Fibroblast of villous mesenchyme (primary cell): ENCODE data around the gene UBE2Q1. TPM values are rescaled to one million over a fixed set of nuclear protein-coding genes. Genes with fewer than 3 reads are reported as not detected.

Experiments
- DNase-seq: peaks from one replicate; pipeline ENCODE4 v3.0.0-alpha.2; 2010; ENCODE audit warnings: low read depth
- H3K4me3 ChIP-seq: 2 replicates; pipeline ENCODE4 v1.5.1; 2011; ENCODE audit warnings: low read depth, mild to moderate bottlenecking, low read length
- CTCF ChIP-seq: IDR thresholded peaks from 2 replicates; pipeline ENCODE4 v1.5.1; 2012; ENCODE audit warnings: low read depth, mild to moderate bottlenecking, low read length; ENCODE audit not compliant: insufficient read depth
- total RNA-seq: library from RNA; depleted of rRNA; stranded (reverse); fragments of >200 nt; gene quantifications from 2 replicates; pipeline ENCODE4 v1.2.3, GENCODE V29; 2012

Gene UBE2Q1
- total RNA-seq, 1 donor, result 36.3 TPM

DNA sequence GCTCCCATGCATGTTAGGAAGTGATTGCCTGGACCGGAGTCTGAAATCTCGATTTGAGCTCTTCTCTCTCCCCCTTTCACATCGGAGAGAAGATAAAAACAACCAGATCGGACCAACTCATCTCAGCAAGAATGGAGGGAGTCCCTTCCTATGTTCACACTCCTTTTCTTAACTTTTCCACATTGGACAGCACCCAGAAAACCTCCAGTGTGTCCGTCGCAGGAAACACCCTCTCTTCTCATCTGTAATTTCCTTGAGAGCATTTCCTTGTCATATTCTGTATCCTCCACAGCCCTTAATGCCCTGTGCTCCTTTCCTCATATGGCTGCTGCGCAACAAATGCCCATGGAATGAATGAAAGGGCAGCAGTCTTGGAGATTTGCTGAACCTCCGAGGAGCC is 57.9 kb downstream of the UBE2Q1 start:
- DNase-seq, result no peak
- no peak overlapping the region for H3K4me3 ChIP-seq
- no peak for TF ChIP-seq CTCF

DNA sequence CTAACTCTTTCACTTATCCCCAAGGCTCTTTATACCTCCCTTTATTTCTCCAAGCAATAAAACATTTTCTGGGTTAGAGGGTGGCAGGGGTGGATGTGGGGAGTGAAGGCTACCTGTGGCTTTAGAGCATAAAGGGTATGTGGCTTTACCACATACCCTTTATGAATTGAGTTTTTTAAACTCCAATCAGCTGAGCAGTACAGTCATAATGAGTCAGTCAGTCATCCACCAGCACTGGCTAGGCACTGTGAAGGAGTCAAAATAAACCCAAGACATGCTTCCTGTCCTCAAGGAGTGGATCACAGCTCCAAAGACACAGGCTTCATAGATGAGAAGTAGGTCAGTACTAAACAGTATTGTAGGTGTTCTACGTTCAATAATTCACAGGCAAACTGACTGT is 59.0 kb downstream of the UBE2Q1 start:
- DNase-seq, result no peak
- no peak for TF ChIP-seq CTCF
- H3K4me3 ChIP-seq, result no peak overlapping the region

Other genes starting within 250 kb of the UBE2Q1 start
- gene AQP10, start 237.6 kb downstream of the UBE2Q1 start, total RNA-seq, result not detected in 2 replicates
- 107 and 155 TPM in 2 replicates for gene ATP8B2, start 233.1 kb downstream of the UBE2Q1 start, total RNA-seq
- gene IL6R, start 153.3 kb downstream of the UBE2Q1 start, total RNA-seq, result 11.6 and 30.2 TPM in 2 replicates
- gene TDRD10, start 56.4 kb downstream of the UBE2Q1 start, total RNA-seq, result not detected in 2 replicates
- gene SHE, start 56.2 kb downstream of the UBE2Q1 start, total RNA-seq, result not detected in 2 replicates
- under 0.01 TPM in 1 of 2 replicates, not detected in the other for gene CHRNB2, start 9.1 kb upstream of the UBE2Q1 start, total RNA-seq
- gene ADAR, start 49.5 kb upstream of the UBE2Q1 start, total RNA-seq, result 115 and 142 TPM in 2 replicates